Activated gamma-delta T cell treated with anti-CD3 and anti-CD28 coated beads, Interleukin-2, amount 50 U/mL, for 16 hours (primary cell): Measurements from ENCODE around the gene KIAA1958.

ENCODE experiments used
- DNase-seq: peaks from one replicate; pipeline ENCODE4 v3.0.0-alpha.2; 2020; ENCODE audit warnings: low read depth

The KIAA1958 gene, protein sequence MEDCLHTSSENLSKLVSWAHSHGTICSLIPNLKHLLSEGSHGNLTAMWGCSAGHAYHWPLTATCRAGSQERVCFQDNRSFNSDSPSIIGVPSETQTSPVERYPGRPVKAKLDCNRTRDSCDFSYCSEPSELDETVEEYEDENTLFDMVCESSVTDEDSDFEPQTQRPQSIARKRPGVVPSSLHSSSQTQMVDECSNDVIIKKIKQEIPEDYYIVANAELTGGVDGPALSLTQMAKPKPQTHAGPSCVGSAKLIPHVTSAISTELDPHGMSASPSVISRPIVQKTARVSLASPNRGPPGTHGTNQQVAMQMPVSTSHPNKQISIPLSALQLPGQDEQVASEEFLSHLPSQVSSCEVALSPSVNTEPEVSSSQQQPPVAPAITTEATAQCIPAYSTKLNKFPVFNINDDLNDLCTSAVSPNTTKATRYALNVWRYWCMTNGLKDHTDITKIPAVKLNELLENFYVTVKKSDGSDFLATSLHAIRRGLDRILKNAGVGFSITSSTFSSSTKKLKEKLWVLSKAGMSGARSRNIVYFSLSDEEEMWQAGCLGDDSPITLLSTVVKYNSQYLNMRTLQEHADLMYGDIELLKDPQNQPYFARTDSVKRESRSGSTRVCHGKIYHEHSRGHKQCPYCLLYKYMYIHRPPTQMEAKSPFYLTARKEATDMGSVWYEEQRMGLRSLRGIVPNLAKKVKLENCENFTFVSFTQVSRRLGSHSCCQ

DNA sequence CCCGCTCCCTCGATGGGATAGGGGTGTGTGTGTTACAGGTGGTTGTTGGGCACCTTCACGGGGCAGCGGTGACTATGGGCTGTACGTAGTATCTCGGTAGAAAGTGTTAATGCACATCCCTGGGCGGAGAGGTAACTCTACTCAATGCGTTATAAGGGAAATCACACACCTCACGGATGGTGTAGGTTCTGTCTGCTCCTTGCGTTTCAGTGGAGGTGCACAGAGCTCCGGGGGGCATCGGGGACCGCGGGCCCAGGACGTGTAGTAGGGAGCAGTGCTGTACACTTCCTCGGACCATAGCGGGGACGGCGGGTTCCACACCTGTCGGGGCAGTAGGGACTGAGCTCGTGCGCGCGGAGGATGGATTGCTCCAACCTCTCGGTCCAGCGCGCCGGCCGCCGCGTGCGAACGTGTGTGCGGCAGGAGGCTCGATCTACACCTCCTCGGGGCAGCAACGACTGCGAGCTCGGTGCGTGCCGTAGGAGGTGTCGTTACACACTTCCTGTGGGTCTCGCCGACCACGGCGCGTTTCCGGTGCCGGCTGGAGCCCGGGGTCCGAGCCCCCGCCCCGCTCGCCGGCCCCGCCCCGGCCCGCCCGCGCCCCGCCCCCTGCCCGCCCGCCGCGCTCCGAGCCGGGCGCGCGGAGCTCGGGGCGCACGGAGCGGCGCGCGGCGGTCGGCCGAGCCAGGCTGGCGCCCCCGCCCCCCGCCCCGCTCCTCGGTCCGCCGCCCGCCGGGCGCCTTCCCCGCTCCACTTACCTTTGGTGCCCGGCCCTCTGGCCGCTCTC lies at the start of gene KIAA1958:
KIAA1958 (plus strand) TSS at position 607 of the 787 bp plus-strand sequence. CDS start 87,254 bp downstream, outside the sequence.
- DNase-seq, result peak; percentile 65

GRCh38 chr9:112437406-112437805 lies 49.2 kb upstream of the KIAA1958 start:
- no peak for DNase-seq

DNA sequence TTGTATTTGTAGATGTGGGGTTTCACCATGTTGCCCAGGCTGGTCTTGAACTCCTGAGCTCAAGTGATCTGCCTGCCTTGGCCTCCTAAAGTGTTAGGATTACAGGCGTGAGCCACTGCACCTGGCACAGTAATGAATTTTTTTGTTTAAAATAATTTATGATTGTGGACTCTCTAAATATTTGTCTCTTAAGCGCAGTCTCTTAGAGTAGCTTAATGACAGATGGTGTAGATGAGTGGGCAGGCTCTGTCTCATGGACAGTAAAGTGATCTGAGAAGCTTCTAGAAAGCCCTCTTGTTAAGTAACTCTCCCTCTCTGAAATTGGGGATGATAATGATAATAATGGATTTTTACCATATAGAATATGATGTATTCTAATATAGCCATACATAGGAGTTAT lies 47.5 kb upstream of the KIAA1958 start:
- DNase-seq, result no peak

DNA sequence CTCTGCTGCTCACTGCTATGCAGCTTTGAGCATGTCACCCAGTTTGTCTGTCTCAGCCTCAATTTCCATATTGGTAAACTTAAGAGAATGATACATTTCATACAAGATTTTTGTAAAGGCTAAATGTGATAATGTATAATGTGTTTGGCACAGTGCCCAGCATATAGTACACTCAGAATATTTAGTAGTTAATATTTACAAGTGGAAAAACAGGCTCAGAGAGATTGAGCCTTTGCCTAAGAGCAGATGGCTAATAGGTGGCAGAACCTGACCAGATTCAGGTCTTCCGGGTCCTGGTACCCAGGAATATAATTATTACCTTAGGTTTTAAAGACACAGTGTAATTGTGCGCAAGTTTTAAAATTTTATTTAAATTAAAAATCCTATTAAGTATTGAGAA lies 46.8 kb upstream of the KIAA1958 start:
- no peak for DNase-seq

- peak; percentile 3 for DNase-seq
These were observed 43.4 kb upstream of the KIAA1958 start for GRCh38 chr9:112443200-112443599.

DNA sequence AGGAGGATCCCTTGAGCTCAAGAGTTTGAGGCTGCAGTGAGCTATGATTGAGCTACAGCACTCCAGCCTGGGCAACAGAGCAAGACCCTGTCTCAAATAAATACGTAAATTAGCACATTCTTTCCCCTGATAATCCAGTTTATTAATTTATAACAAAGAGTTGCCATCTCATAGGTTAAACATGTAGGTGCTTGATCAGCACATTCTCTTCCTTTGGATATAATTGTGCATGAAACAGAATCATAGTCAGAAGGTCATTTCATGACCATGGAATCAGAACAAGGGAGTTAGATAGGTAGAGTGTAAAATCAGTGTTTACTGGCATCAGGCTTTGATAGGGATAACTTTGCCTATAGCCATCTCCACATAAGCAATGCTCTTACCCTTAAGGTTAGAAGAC lies 43.0 kb upstream of the KIAA1958 start:
- DNase-seq, result no peak

- no peak for DNase-seq
These were observed 41.4 kb upstream of the KIAA1958 start for GRCh38 chr9:112445196-112445595.

DNA sequence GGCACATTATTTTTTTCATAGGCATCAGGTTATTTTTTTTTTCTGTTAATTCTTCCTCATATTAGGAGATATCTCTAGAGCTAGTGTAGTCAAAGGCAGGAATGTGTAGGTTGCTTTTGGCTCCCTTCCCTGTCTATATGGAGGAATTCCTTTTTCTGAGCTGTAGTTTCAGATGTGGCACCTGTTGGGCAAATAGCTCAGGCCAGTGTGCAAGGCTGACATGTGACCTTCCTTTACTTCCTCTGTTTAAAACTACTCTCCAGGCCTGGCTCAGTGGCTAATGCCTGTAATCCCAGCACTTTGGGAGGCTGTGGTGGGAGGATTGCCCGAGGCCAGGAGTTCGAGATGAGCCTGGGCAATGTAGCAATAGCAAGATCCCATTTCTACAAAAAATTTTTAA lies 40.5 kb upstream of the KIAA1958 start:
- no peak for DNase-seq

DNA sequence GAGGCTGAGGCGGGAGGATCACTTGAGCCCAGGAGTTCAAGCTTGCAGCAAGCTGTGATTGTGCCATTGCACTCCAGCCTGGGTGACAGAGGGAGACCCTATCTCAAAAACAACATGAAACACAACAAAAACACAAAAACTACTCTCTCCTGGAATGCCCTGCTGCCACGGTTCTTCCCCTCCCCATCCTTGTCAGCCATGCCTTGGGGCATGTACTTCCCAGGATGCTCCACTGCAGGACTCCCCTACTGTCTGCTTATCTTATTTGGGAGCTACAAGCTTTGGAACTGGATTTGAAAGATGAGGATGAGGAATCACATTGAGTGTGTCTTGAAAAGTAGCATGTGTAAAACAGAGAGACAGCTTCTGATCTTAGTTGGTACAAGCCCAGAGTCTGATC lies 40.1 kb upstream of the KIAA1958 start:
- DNase-seq, result no peak

- no peak for DNase-seq
These were observed 39.3 kb upstream of the KIAA1958 start for GRCh38 chr9:112447283-112447761.

GRCh38 chr9:112462855-112463254 lies 23.8 kb upstream of the KIAA1958 start:
- no peak for DNase-seq

DNA sequence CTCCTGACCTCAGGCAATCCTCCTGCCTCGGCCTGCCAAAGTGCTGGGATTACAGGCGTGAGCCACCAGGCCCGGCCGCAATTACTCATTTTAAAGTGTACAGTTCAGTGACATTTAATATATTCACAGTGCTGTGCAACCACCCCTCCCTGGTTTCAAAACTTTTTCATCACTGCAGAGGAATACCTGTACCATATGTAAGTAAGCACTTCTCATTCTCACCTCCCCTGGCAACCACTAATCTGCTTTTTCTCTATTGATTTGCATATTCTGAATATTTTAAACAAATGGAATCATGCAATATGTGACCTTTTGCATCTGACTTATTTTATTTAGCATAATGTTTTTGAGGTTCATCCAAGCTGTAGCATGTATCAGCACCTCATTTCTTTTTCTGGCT lies 21.3 kb upstream of the KIAA1958 start:
- DNase-seq, result no peak

GRCh38 chr9:112472996-112473395 lies 13.6 kb upstream of the KIAA1958 start:
- DNase-seq, result no peak

GRCh38 chr9:112473986-112474385 lies 12.6 kb upstream of the KIAA1958 start:
- DNase-seq, result no peak

- no peak for DNase-seq
These were observed 11.3 kb upstream of the KIAA1958 start for GRCh38 chr9:112475318-112475717.

DNA sequence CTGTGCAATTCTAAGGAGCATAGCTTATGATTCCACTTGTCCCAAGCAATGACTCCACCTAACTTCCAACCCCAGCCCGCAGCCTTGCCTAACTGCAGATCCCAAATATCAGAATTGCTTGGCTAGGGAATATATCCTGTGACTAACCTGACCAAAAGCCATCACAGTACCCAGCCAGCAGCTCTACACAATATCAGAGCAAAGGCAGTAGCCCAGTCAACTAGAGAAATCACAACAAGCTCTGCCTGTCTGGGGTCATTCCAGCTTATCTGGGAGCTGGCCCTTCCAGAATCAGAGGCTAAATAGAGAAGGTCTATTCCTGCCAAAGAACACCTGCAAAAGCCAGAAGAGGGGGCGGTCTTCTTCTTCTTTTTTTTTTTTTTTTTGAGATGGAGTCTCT lies 9.3 kb upstream of the KIAA1958 start:
- no peak for DNase-seq

DNA sequence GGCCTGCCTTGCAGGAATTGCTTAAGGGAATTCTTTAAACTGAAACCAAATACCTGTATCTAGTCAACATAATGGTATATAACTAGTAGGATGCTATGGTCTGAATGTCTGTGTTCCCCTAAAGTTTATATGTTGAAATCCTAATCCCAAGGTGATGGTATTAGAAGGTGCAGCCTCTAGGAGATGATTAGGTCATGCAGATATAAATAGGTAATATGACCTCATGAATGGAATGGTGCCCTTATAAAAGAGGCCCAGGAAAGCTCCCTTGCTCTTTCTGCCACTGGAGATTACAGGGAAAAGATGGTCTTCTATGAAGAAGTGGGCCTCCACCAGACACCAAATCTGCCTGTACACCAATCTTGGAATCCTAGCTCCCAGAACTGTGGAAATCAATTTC lies 7.4 kb upstream of the KIAA1958 start:
- DNase-seq, result no peak

- no peak for DNase-seq
These were observed 2.0 kb upstream of the KIAA1958 start for GRCh38 chr9:112484607-112485006.

DNA sequence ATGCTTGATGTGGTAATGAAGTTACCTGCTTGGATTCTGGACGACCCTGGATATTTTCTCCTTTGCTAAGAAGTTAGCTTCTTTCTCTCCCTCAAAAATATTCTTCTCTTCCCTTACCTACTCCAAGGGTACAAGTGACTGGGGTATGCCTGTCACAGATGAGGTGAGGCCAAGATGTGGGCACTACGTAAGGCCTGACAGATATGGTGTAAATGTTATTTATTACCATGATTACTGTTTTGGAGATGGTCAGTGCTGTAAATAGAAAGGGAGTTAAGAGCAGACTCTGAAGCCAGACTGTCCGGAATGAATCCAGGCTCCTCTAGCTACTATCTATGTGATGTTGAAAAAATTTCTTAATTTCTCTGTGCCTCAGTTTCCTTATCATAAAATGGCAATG lies 1.1 kb upstream of the KIAA1958 start:
- no peak for DNase-seq

DNA sequence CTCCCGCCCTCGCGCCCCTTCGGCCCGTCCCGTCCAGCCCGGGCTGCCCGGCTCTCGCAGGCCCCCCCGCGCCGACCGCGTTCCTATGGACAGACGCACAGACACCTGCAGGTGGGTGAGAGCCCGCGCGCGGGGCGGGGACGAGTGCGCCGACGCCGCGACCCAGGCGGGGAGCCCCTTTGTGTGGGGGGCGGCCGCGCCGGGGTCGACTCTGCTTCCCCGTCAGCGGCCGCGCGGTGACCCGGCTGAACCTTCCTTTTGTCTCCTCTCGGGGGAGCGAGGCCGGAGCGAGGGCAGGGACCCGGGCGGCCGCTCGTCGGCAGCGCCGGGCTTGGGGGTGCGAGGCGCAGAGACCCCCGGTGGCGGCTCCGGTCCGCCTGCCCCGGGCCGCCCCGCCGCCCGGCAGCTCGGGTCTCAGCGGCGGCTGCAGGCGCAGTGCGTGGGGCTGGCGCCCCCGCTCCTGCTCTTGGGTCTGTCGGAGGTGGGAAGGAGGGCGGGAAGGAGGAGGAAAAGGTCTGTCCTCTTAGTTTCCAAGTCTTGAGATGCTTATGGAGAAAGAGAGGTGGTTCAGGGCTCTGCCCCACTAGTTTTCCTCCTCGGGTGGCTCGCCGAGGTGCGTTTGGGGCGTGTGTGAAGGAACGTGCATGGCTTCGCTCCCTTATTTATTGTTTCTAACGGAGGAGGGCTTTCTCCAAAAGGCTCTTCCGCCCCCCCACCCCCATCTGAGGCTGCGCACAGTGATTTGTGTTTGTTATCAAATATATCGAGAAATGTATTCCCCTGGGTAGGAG lies 576 bp downstream of the KIAA1958 start:
- DNase-seq, result peak; percentile 24

- no peak for DNase-seq
These were observed 1.2 kb downstream of the KIAA1958 start for GRCh38 chr9:112487799-112488340.
